Stimulated activated naive CD8-positive, alpha-beta T cell treated with anti-CD3 and anti-CD28 coated beads, Interleukin-15, Interleukin-2, amounts not matched to agents 100 ng/mL and 50 ng/mL, for 24 hours (primary cell): ENCODE data around the gene SPDYC.
"Not testable (repeated sequence)": the region's sequence is repeated elsewhere in the genome, so short reads cannot be mapped to it uniquely, and the experiment has no call there.

Source experiments
- H3K27ac Mint-ChIP-seq: one replicate; pipeline ENCODE4 v1.8.0; 2021; ENCODE audit warnings: mild to moderate bottlenecking, mixed read lengths
- H3K27me3 Mint-ChIP-seq: one replicate; pipeline ENCODE4 v1.8.0; 2021; ENCODE audit warnings: mixed read lengths
- H3K36me3 Mint-ChIP-seq: one replicate; pipeline ENCODE4 v1.8.0; 2021; ENCODE audit warnings: low read depth, mixed read lengths
- H3K4me1 Mint-ChIP-seq: one replicate; pipeline ENCODE4 v1.8.0; 2021; ENCODE audit warnings: low read depth, mixed read lengths
- H3K4me3 Mint-ChIP-seq: one replicate; pipeline ENCODE4 v1.8.0; 2021; ENCODE audit warnings: mild to moderate bottlenecking, mixed read lengths
- H3K9me3 Mint-ChIP-seq: one replicate; pipeline ENCODE4 v1.8.0; 2021; ENCODE audit warnings: mixed read lengths

Gene SPDYC

DNA sequence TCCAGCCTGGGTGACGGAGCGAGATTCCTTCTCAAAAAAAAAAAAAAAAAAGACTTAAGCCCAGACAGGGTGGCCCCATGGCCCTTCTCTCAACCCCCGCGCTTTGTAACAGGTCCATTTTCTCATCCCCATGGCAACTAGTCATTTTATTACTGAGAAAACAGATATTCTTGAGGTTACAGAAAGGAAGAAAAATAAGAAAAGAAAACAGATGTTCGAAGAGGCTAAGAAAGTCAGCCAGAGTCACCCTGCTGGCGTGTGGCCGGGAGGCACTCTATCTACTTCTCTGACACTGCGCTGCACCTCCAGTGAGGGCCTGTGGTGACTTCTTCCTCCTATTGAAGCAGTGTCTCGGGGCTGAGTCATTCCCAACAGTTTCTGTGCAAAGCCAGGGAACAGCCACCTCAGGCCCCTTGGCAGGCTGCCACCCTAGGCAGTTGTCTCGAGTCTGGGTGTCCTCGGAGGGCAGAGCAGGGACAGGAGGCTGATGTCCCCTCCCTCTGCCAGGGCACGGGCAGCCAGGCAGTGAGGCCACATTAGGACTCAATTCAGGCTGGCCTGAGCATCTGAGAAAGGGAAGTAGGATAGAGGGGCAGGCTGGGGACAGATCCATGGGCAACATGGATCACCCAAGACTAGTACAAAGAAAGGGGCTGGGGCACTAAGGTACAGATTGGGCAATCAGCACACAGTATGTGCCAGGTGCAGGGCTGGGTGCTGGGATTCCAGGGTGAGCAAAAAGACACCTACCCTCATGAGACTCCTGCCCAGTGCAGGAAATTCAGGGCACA lies 19.3 kb upstream of the SPDYC start:
- Mint-ChIP-seq H3K27me3 (peaks cover 5% of the 10 kb centered on the region), H3K4me1 (peaks cover 16% of the 10 kb centered on the region), H3K4me3 (no peak overlapping the region), H3K36me3 (no peaks in the 10 kb centered on the region), H3K9me3 (no peaks in the 10 kb centered on the region), H3K27ac (no peak overlapping the region)

DNA sequence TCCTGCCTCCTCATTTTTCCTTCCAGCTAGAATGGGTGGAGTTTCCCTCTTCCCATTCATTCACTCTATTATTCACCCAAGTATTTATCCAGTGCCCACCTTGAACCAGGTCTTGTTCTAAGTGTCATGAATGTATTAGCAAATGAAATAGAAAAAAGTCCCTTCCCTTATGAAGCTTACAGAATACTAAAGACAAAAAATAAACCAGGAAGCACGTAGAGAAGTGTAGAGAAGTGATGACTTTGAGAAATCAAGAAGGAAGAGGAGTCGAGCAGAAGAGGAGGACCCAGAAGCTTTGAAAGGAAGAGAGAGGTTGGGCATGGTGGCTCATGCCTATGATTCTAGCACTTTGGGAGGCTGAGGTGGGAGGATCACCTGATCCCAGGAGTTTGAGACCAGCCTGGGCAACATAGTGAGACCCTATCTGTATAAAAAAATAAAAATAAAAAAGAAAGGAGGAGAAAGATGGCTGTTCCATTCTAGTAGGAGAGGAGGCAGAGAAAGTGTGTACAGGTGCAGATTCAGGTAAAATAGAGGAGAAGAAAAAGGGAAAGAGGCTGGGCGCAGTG lies 18.6 kb upstream of the SPDYC start:
- Mint-ChIP-seq H3K27ac (no peak overlapping the region), H3K36me3 (no peaks in the 10 kb centered on the region), H3K27me3 (peaks cover 5% of the 10 kb centered on the region), H3K4me3 (no peak overlapping the region), H3K4me1 (peaks cover 13% of the 10 kb centered on the region), H3K9me3 (no peaks in the 10 kb centered on the region)

DNA sequence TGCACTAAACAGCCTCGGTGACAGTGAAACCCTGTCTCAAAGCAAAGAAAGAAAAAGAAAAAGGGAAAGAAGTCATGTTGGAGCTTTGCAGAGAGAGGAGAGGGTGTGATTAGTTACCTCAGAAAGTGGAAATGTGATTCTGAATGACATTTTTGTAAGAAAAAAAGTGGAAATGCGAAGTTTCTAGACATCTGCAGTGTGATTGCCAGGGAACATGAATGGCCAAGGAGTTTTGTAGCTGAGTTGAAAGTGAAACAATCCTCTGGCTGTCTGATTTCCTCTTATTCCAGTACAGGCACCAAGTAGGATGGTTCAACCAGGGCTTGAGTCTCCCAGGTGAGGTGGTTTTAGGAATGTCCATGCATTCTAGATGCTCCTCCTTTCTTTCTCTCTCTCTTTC lies 17.9 kb upstream of the SPDYC start:
- no peaks in the 10 kb centered on the region for H3K9me3 Mint-ChIP-seq
- no peak overlapping the region for H3K27ac Mint-ChIP-seq
- no peak overlapping the region for H3K4me3 Mint-ChIP-seq
- peaks cover 12% of the 10 kb centered on the region for H3K4me1 Mint-ChIP-seq
- no peaks in the 10 kb centered on the region for H3K36me3 Mint-ChIP-seq
- H3K27me3 Mint-ChIP-seq, result peaks cover 5% of the 10 kb centered on the region

DNA sequence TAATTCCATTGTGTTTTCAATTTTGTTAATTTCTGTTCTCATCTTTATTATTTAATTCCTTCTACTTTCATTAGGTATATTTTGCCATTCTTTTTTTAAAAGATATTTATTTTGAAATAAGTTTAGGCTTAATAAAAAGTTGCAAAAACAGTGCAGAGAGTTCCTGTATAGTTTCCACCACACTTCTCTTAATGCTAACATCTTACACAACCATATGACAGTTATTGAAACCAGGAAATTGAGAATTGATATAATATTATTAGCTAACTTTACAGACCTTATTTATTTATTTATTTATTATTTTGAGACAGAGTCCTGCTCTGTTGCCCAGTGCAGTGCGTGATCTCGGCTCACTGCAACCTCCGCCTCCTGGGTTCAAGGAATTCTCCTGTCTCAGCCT lies 13.8 kb upstream of the SPDYC start:
- no peaks in the 10 kb centered on the region for H3K9me3 Mint-ChIP-seq
- H3K4me1 Mint-ChIP-seq, result peaks cover 2% of the 10 kb centered on the region
- no peak overlapping the region for H3K4me3 Mint-ChIP-seq
- H3K27me3 Mint-ChIP-seq, result peaks cover 5% of the 10 kb centered on the region
- H3K27ac Mint-ChIP-seq, result no peak overlapping the region
- no peaks in the 10 kb centered on the region for H3K36me3 Mint-ChIP-seq

DNA sequence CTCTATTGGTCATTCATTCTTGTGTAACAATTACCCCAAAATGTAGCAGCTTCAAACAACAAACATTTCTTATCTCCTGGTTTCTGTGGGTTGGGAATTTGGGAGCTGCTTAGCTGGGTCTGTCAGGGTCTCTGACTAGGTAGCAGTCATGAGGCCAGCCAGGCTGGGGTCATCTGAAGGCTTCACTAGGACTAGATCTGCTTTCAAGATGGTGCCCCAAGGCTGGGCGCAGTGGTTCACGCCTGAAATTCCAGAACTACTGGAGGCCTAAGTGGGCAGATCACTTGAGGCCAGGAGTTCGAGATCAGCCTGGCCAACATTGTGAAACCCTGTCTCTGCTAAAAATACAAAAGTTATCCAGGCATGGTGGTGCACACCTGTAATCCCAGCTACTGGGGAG lies 13.1 kb upstream of the SPDYC start:
- no peaks in the 10 kb centered on the region for H3K4me1 Mint-ChIP-seq
- no peaks in the 10 kb centered on the region for H3K36me3 Mint-ChIP-seq
- no peaks in the 10 kb centered on the region for H3K9me3 Mint-ChIP-seq
- no peak overlapping the region for H3K4me3 Mint-ChIP-seq
- H3K27me3 Mint-ChIP-seq, result no peaks in the 10 kb centered on the region
- no peak overlapping the region for H3K27ac Mint-ChIP-seq

DNA sequence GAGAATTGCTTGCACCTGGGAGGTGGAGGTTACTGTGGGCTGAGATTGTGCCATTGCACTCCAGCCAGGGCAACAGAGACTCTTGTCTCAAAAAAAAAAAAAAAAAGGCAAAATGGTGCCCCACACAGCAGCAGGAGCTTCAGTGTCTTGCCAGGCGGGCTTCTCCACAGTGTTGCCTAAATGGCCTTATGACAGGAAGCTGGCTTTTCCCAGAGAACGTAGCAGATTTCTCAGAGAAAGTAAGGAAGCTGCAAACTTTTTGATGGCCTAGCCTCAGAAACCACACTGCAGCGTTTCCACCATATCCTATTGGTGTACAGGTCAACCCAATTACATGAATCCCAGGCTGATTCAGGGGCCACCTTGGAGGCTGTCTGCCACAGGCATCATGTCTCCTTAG lies 12.7 kb upstream of the SPDYC start:
- no peaks in the 10 kb centered on the region for H3K27me3 Mint-ChIP-seq
- no peak overlapping the region for H3K4me3 Mint-ChIP-seq
- H3K4me1 Mint-ChIP-seq, result no peaks in the 10 kb centered on the region
- no peaks in the 10 kb centered on the region for H3K36me3 Mint-ChIP-seq
- no peaks in the 10 kb centered on the region for H3K9me3 Mint-ChIP-seq
- H3K27ac Mint-ChIP-seq, result no peak overlapping the region

DNA sequence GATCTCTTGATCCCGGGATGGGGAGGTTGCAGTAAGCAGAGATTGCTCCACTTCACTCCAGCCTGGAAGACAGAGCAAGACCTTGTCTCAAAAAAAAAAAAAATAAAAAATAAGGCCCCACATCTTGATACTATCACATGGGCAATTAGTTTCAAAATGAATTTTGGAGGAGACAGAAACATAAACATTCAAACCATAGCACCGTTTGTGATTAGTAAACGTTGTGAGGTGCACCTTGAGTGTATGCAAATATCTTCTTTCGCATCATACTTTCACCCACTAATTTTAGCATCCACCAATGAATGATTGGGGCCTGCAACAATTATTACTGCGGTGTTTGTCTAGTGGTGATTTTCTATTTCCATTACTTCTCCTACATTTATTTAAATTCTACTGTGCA lies 11.0 kb upstream of the SPDYC start:
- Mint-ChIP-seq H3K36me3 (no peaks in the 10 kb centered on the region), H3K9me3 (no peaks in the 10 kb centered on the region), H3K4me1 (no peaks in the 10 kb centered on the region), H3K27ac (no peak overlapping the region), H3K27me3 (no peaks in the 10 kb centered on the region), H3K4me3 (no peak overlapping the region)

DNA sequence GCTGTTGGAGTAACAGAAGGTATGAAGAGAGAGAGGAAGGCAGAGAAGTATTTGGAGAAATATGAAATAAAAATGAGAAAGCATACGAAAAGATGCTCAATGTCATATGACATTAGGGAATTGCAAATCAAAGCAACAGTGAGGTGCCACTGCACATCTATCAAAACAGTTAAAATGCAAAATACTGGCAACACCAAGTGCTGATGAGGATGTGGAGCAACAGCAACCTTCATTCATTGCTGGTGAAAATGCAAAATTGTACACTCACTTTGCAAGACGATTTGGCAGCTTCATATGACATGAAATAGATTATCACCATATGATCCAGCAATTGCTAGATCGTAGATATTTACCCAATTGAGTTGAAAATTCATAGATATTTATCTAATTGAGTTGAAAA lies 9.4 kb upstream of the SPDYC start:
- no peak overlapping the region for H3K4me3 Mint-ChIP-seq
- H3K27ac Mint-ChIP-seq, result no peak overlapping the region
- no peaks in the 10 kb centered on the region for H3K4me1 Mint-ChIP-seq
- H3K36me3 Mint-ChIP-seq, result no peaks in the 10 kb centered on the region
- H3K27me3 Mint-ChIP-seq, result no peaks in the 10 kb centered on the region
- no peaks in the 10 kb centered on the region for H3K9me3 Mint-ChIP-seq

DNA sequence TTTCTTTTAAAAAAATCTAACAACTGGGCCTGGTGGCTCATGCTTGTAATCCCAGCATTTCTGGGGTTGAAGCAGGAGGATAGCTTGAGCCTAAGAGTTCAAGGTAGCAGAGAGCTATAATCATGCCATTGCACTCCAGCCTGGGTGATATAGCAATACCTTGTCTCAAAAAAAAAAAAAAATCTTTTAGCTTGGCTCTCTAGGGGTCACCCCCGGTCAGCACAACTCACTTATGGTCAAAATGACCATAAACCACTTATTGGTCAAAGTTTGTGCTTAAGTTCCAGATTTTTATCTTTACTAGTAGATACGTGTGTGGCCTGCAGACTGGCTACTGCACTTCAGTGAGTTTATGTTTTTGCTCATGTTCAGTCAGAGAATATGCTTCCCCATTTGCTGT lies 6.3 kb upstream of the SPDYC start:
- H3K36me3 Mint-ChIP-seq, result no peaks in the 10 kb centered on the region
- H3K4me1 Mint-ChIP-seq, result no peaks in the 10 kb centered on the region
- H3K9me3 Mint-ChIP-seq, result no peaks in the 10 kb centered on the region
- no peaks in the 10 kb centered on the region for H3K27me3 Mint-ChIP-seq
- no peak overlapping the region for H3K27ac Mint-ChIP-seq
- no peak overlapping the region for H3K4me3 Mint-ChIP-seq

DNA sequence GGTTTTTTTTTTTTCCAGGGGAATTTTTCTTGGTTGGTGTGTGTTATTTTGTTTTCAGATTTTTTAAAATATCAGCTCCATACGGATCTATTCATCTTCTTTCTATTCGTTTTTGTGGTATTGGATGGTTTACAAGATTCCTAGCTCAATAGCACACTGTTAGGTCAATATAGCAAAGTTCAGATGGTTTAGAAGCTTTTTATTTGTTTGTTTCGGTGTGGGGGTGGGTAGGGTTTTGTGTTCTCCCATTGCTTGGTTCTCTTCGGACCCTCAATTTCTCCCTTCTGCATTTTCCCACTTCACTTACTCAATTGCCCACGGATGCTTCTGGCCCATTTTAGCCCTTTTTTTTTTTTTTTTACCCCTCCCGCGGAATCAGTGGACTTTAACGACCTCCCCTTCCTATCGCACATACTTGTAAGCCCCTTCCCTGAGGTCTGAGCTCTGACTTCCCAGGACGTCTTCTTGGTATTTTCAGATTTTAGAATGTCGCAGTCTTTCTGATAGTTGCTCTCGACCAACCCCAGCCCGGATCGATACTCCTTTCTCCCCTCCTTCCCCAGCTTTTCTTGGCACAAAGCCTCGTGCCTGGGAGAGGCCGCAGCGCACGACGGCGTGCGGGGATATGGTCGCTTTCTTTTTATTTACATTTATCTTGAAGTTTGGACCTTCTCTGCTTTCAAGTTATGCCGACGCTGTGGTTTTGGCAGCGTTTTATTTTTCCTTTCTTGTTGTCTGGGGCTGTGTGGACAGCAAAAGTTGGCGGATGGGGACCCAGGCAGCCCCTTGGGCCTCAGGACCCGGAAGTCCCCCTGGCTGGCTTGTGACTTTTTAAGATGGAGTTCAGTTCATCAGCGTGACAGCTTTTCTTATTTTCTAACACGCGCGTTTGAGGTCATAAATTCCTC lies 4.4 kb upstream of the SPDYC start:
- H3K4me1 Mint-ChIP-seq, result peaks cover 8% of the 10 kb centered on the region
- no peaks in the 10 kb centered on the region for H3K27me3 Mint-ChIP-seq
- no peak overlapping the region for H3K4me3 Mint-ChIP-seq
- no peaks in the 10 kb centered on the region for H3K9me3 Mint-ChIP-seq
- H3K27ac Mint-ChIP-seq, result no peak overlapping the region
- H3K36me3 Mint-ChIP-seq, result no peaks in the 10 kb centered on the region

DNA sequence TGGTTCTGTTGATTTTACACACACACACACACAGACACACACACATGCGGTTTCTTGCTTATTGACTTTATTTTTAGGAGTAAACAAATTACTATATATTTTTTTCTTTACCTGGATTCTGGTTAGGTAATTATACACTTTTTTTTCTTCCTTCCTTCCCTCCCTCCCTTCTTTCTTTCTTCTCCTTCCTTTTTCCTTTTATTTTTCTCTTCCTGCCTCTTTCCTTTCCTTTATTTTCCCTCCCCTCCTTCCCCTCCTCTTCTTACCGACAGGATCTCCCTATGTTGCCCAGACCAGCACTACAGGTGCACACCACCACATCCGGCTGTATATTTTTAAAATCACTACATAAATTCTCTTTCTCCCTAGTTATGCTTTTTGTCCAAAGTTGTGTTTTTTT lies 3.1 kb upstream of the SPDYC start:
- H3K36me3 Mint-ChIP-seq, result no peaks in the 10 kb centered on the region
- H3K27me3 Mint-ChIP-seq, result no peaks in the 10 kb centered on the region
- H3K4me1 Mint-ChIP-seq, result peaks cover 8% of the 10 kb centered on the region
- H3K9me3 Mint-ChIP-seq, result no peaks in the 10 kb centered on the region
- no peak overlapping the region for H3K27ac Mint-ChIP-seq
- no peak overlapping the region for H3K4me3 Mint-ChIP-seq

DNA sequence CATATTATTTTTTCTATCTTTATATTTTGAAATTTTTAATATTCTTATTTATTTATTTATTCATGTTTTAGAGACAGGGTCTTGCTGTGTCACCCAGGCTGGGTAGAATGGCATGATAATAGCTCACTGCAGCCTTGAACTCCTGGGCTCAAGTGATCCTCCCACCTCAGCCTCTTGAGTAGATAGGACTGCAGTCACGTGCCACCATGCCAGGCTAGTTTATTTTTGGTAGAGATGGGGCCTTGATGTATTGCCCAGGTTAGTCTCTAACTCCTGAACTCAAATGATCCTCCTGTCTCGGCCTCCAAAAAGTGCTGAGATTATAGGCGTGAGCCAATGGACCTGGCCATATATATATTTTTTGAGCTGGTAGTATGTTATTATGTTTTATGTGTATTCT lies 2.4 kb upstream of the SPDYC start:
- H3K4me3 Mint-ChIP-seq, result no peak overlapping the region
- no peak overlapping the region for H3K27ac Mint-ChIP-seq
- no peaks in the 10 kb centered on the region for H3K9me3 Mint-ChIP-seq
- no peaks in the 10 kb centered on the region for H3K36me3 Mint-ChIP-seq
- H3K4me1 Mint-ChIP-seq, result peaks cover 8% of the 10 kb centered on the region
- H3K27me3 Mint-ChIP-seq, result no peaks in the 10 kb centered on the region

DNA sequence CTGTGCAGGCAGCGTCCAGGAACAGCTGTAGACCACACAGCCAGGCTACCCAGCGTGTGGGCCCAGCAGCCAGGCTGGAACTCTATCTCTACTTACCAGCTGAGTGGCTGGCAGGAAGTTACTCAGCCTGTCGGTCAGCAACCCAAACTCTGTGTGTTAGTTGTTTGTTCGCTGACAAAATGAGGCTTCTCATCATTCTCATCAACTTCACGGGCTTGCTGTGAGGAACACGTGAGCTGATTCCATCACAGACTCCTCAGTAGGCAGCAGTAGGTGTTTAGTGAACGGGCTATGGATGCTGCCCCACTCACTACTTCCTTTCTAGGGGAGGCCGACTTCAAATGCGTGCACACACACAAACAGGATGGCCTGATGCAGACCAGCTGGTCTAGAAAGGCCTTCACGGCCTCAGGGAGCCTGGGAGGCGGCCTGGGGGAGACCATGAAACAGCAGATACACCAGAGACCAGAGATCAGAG lies 830 bp upstream of the SPDYC start:
- Mint-ChIP-seq H3K36me3 (no peaks in the 10 kb centered on the region), H3K4me1 (peaks cover 8% of the 10 kb centered on the region), H3K4me3 (no peak overlapping the region), H3K9me3 (no peaks in the 10 kb centered on the region), H3K27me3 (no peaks in the 10 kb centered on the region), H3K27ac (peak overlapping the region; percentile 75)

DNA sequence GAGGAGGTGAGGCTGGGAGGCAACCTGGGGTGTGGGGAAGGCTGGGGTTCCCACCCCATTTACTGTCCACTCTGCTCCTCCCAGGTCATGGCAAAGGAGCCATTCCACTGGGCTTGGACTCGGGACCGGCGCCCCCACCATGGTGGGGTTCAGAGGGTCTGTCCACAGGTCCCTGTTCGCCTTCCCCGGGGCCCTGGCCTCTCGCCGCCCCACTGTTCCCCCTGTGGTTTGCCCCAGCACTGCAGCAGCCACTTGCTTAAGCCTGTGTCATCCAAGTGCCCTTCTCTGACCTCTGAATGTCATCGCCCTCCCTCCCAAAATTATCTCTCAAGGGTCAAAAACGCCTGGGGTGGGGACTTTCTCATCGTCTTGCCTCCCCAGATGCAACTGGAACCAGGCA lies 2.6 kb downstream of the SPDYC start:
- no peaks in the 10 kb centered on the region for H3K27me3 Mint-ChIP-seq
- no peaks in the 10 kb centered on the region for H3K36me3 Mint-ChIP-seq
- no peaks in the 10 kb centered on the region for H3K9me3 Mint-ChIP-seq
- H3K27ac Mint-ChIP-seq, result no peak overlapping the region
- H3K4me3 Mint-ChIP-seq, result no peak overlapping the region
- H3K4me1 Mint-ChIP-seq, result peaks cover 8% of the 10 kb centered on the region

DNA sequence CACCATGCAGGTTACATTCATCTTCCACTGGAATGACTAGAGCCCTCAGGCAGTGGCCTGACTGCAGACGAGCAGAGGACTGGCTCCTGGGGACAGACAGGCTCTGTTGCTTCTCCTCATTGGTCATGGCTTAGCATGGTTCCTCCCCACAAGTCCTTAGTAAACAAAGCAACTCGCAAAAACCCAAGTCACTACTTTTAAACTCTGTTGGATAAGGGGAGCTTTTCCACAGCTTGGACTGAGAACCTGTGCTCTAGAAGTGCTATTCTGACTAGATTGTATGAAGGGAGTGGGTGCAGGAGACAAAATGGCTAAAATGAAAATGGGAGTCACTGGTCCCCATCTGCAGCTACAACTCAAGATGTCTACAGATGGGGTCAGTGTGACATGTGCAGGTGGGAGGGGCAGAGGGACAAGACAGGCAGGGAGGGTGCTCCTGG lies 4.6 kb downstream of the SPDYC start:
- H3K4me1 Mint-ChIP-seq, H3K4me3 Mint-ChIP-seq, H3K9me3 Mint-ChIP-seq, H3K27ac Mint-ChIP-seq, H3K36me3 Mint-ChIP-seq, H3K27me3 Mint-ChIP-seq: not testable (repeated sequence)
